ENCODE measurements around the gene H1-8. TPM values are rescaled to one million over a fixed set of nuclear protein-coding genes. Genes with fewer than 3 reads are reported as not detected.

Gene H1-8
- total RNA-seq, 1 experiment from 2014 or later, result not detected

DNA sequence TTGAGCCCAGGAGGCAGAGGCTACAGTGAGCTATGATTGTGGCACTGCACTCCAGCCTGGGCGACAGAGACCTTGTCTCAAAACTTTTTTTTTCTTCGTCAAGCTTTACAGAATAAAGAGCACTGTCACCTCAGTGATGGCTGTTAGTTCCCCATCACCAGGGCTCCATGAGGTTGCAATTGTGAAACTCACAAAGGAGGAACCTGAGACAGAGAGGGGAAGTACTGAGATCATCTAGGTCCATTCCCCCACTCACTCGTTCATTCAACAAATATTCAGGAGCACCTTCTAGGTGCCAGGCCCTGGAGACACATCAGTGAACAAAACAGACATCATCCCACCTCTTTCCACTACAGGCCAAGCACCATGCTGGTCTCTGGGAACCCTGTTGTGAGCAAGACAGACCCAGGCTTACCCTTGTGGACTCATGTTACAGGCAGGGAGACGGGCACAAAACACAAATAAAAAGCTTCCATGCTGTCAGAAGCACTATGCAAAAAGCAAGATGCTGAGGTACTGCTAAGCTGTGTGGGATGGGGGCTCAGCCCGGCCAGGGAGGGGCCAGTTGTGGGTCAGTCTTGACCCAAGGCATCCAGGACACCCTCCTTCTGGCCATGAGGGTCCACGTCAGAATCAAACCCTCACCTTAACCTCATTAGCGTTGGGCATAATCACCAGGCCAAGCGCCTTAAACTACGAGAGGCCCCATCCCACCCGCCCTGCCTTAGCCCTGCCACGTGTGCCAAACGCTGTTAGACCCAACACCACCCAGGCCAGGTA is 16.7 kb upstream of the H1-8 start:
- DNase-seq, result no peak
- no peak overlapping the region for H3K27ac ChIP-seq (ENCODE audit: insufficient read length, low read depth, low read length)
- no peaks in the 10 kb centered on the region for H3K36me3 Mint-ChIP-seq (ENCODE audit: insufficient read depth in 1 of 3, low read depth in 3 of 3)

More for the DNA sequence above, 16.7 kb upstream of the H1-8 start:
- Mint-ChIP-seq H3K27me3 (ENCODE audit: low read depth) (peaks cover 3% of the 10 kb centered on the region; the same call in 1 of the 2 replicates), H3K27ac (0 out of 7 replicates have a peak overlapping the region, but pooled peaks of 1 of the 3 experiments have one; percentile 36), H3K4me3 (no peak overlapping the region), H3K4me1 (peaks cover 31 to 37% of the 10 kb centered on the region in 2 experiments), H3K9me3 (no peaks in the 10 kb centered on the region)
- Histone ChIP-seq H2AFZ (ENCODE audit: low read length) (no peak overlapping the region), H3K79me1 (ENCODE audit: insufficient read depth, low read depth, low read length, poor library complexity, severe bottlenecking) (no peaks in the 10 kb centered on the region), H4K8ac (replicated peaks; ENCODE audit: insufficient read length, low read depth, low read length) (no peak overlapping the region), H3K56ac (ENCODE audit: insufficient read length, low read depth, low read length) (no peak overlapping the region), H3K4ac (ENCODE audit: low read depth, low read length) (no peak overlapping the region), H2BK20ac (ENCODE audit: low read depth, low read length, poor library complexity, severe bottlenecking) (no peak overlapping the region), H2AK5ac (ENCODE audit: insufficient read length, low read length) (no peak overlapping the region), H4K5ac (ENCODE audit: insufficient read length, low read depth, low read length) (no peak overlapping the region), H4K20me1 (ENCODE audit: control insufficient read depth, insufficient read depth, insufficient read length) (no peaks in the 10 kb centered on the region), H2BK5ac (ENCODE audit: insufficient read length, low read length) (no peak overlapping the region), H4K91ac (ENCODE audit: insufficient read length, low read depth, low read length) (no peak overlapping the region), H2BK15ac (ENCODE audit: low read depth, low read length) (no peak overlapping the region), H2BK12ac (ENCODE audit: insufficient read length, low read depth, low read length) (no peak overlapping the region), H3K4me2 (ENCODE audit: insufficient read depth, insufficient read length, low read length) (no peak overlapping the region), H3K23ac (ENCODE audit: insufficient read length, low read depth, low read length) (no peak overlapping the region), H2BK120ac (ENCODE audit: low read depth, low read length, poor library complexity, severe bottlenecking) (no peak overlapping the region), H3K27me3 (ENCODE audit: insufficient read depth, low read length) (no peaks in the 10 kb centered on the region), H3K79me2 (ENCODE audit: insufficient read depth, low read length) (no peaks in the 10 kb centered on the region), H3T11ph (ENCODE audit: low read length) (no peak overlapping the region), H3K18ac (ENCODE audit: insufficient read length, low read depth, low read length) (no peak overlapping the region), H3K23me2 (ENCODE audit: insufficient read length, low read depth, low read length, poor library complexity, severe bottlenecking) (no peaks in the 10 kb centered on the region), H3K9me3 (ENCODE audit: control insufficient read depth, low read depth, low read length) (no peaks in the 10 kb centered on the region), H3K14ac (ENCODE audit: insufficient read depth, low read length) (no peak overlapping the region), H3K9ac (ENCODE audit: extremely low read depth, insufficient read length, low read length) (no peak overlapping the region), H3K4me1 (ENCODE audit: insufficient read depth, low read length) (peaks cover 13% of the 10 kb centered on the region; the same call in 1 of the 2 replicates)
- TF ChIP-seq, protein P1, sequence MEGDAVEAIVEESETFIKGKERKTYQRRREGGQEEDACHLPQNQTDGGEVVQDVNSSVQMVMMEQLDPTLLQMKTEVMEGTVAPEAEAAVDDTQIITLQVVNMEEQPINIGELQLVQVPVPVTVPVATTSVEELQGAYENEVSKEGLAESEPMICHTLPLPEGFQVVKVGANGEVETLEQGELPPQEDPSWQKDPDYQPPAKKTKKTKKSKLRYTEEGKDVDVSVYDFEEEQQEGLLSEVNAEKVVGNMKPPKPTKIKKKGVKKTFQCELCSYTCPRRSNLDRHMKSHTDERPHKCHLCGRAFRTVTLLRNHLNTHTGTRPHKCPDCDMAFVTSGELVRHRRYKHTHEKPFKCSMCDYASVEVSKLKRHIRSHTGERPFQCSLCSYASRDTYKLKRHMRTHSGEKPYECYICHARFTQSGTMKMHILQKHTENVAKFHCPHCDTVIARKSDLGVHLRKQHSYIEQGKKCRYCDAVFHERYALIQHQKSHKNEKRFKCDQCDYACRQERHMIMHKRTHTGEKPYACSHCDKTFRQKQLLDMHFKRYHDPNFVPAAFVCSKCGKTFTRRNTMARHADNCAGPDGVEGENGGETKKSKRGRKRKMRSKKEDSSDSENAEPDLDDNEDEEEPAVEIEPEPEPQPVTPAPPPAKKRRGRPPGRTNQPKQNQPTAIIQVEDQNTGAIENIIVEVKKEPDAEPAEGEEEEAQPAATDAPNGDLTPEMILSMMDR (conservative IDR thresholded peaks at IDR 0.05), result no peak
- WGBS (ENCODE audit: extremely low coverage, insufficient read length, low lambda C conversion rate), result no CpG with 5 or more reads among the region's 12 CpGs

Measured in H9 (cell line).